Fibroblast of peridontal ligament (primary cell): ENCODE data around the gene STAT4.

Experiments
- DNase-seq: peaks from one replicate; pipeline ENCODE4 v3.0.0-alpha.2; 2010; ENCODE audit errors: extremely low read depth

The STAT4 gene

GRCh38 chr2:191145769-191146471, 4.9 kb downstream of the STAT4 start:
- DNase-seq: no peak

DNA sequence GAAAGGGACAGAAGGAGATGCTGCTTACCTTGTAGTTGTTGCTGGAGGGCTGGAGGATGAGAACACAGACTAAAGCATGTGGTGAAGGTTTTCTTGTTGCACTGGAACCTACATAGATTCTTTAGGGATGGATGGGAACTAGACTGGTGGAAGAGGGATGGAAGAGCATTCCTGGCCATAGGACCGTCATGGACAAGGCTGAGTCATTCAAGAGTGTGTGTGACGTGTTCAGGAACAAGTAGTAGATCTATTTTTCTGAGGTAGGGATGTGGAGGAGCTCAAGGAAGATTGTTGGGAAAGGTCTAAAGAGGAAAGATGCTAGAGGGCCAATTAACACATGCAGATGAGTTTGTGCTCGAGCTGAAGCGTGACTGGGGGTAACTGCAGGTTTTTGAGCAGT, 6.6 kb downstream of the STAT4 start:
- no peak for DNase-seq

DNA sequence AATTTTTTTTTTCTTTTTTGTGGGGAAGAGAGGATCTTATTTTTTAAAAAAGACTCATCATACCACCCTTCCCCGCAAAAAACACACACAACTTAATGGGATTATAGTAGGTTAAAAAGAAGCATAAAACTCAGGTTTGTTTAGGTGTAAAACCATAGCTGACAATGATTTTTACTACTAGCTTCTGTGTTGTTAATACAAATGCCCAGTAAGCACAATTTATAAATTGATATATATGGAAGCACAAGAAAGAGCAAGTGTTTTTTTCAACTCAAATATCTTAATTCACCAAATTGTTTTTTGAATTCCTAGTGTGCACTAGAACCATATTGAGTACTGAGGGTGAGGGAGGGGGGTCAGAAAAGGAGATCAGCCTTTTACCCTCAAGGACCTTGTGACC, 7.0 kb downstream of the STAT4 start:
- DNase-seq: no peak

- no peak for DNase-seq
Measured at GRCh38 chr2:191128911-191129304, 21.9 kb downstream of the STAT4 start.

- no peak for DNase-seq
Measured at GRCh38 chr2:191128172-191128910, 22.5 kb downstream of the STAT4 start.

- no peak for DNase-seq
Measured at GRCh38 chr2:191127235-191127634, 23.6 kb downstream of the STAT4 start.

DNA sequence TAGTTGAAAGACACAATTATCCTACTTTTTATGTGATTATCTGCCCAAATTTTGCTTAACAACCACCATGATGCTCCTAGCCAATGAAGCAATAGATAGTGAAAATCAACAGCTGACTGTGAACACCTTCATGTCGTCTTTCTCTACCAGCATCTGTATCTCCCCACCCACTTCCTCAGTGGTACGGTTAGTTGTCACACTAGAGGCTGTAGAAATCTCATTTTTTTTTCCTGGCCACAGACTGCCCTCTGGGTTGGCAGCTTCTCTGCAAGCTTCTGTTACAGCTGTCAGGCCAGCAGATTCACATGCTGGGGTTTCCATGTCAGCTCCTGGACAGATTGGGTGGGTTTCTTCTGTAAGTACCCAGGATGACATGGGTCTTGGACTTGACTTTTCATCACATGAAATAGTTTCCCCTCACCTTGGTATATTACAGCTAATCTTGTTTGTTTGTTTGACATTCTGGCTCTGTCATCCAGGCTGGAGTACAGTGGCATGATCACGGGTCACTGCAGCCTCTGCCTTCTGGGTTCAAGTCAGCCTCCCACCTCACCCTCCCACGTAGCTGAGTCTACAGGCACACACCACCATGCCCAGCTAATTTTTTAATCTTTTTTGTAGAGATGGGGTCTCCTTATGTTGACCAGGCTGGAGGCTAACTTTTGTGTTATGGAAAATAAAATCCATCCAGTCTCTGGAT, 24.3 kb downstream of the STAT4 start:
- DNase-seq: no peak

DNA sequence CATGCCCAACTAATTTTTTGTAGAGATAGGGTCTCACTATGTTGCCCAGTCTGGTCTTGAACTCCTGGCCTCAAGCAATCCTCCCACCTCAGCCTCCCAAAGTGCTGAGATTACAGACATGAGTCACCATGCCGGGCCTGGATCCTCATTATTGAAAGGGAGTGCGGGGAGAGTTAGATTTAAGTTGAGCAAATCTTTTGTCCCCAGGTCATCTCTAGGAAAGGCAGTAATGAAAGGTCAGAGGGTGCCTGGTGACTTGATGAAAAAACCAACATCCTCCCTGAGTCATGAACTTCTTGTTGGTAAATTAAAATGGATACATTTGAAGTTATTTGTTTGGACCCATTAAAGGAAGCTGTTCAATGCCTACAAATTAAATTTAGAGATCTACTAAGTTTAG, 25.1 kb downstream of the STAT4 start:
- no peak for DNase-seq

GRCh38 chr2:191122638-191123294, 28.0 kb downstream of the STAT4 start:
- no peak for DNase-seq

DNA sequence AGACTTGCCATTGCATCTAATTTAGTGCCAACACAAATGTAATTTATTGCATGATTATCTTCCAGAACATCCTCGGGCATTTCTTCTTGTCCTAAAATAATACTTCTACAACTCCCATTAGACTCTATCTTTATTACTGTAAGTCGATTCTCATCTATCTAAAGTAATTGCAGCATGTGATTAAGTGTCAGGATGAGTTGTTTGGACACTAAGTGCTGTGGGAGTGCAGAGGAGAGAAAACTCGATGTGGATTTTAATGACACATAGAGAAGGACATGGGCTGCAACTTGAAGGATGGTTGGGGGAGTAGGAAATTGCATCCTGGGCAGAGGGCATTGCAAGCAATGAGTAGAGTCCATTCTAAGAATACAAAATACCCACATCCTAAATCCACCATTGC, 33.5 kb downstream of the STAT4 start:
- no peak for DNase-seq

DNA sequence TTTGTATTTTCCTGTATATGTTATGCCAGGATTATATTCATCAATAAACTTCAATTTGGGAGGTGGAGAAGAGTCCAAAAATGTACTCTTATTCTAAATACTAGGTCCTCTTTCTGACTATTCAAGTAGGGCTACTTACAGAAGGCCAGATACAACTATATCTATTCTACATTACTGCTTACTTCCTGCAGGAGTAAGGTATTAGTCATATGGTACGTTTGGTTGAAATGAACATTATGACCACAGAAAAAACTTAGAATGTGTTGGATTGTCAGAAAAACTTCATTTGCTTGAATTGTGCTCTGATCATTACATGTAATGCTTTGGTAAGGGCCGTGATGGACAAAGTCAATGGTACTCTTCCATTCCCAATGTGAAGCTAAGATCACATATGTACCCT, 35.0 kb downstream of the STAT4 start:
- no peak for DNase-seq

DNA sequence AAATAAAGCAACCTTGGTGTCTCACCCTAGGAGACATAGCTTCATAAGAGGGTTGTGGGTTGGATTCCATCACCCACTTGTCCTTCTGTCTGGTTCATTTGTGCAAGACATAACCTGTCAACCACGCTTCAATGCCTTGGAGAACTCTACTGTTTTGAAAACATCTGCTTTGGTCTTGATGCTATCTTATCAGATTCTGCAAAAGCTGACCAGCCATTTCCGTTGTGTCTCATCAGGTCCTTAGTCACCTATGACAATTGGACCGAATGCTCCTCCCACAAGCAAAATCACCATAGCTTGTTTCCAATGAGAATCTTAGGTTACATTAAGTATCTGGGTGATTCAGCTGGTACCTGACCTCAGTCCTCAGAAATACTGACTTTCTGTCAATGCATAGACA, 35.4 kb downstream of the STAT4 start:
- DNase-seq: no peak

- no peak for DNase-seq
Measured at GRCh38 chr2:191114403-191114886, 36.3 kb downstream of the STAT4 start.

GRCh38 chr2:191113761-191114160, 37.0 kb downstream of the STAT4 start:
- no peak for DNase-seq

DNA sequence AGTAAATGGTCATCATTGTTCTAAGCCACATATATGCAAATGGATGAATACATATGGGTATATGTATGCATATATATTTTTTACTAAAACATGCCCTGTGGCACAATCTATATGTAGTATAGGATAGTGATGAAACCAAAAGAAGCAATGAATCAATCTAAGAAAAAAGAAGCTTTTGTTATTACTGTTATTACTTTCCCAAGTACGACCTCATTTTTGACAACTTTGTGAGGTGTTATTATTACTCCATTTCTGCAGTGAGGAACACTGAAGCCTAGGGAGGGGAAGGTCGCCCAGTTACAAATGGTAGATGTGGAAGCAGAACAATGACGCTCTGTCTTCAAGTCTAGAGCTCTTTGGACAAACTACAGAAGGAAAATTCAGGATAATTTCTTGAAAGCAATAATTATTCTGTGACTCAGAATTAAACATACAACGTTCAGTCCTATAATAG, 38.3 kb downstream of the STAT4 start:
- no peak for DNase-seq

- no peak for DNase-seq
Measured at GRCh38 chr2:191109888-191110287, 40.9 kb downstream of the STAT4 start.

- no peak for DNase-seq
Measured at GRCh38 chr2:191108331-191108730, 42.5 kb downstream of the STAT4 start.

DNA sequence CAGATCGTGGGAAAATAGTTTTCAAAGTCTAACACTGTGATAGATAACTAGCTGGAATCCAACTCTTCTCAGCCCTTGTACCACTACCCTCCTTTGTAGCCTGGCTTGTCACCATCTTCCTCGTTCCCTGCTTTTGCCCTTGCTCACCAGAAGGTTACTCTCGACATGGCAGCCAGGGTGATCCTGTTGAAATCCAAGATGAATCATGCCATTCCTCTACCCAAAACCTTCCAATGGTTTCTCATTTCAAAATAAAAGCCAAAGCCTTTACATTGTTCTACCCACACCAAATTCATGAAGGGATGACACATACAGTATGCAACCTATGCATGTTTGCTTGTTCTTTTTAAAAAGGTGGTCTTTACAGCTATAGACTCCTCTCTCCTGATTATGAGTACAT, 45.7 kb downstream of the STAT4 start:
- peak; percentile 48 for DNase-seq

GRCh38 chr2:191103774-191104173, 47.0 kb downstream of the STAT4 start:
- DNase-seq: no peak

GRCh38 chr2:191100216-191100615, 50.6 kb downstream of the STAT4 start:
- no peak for DNase-seq

DNA sequence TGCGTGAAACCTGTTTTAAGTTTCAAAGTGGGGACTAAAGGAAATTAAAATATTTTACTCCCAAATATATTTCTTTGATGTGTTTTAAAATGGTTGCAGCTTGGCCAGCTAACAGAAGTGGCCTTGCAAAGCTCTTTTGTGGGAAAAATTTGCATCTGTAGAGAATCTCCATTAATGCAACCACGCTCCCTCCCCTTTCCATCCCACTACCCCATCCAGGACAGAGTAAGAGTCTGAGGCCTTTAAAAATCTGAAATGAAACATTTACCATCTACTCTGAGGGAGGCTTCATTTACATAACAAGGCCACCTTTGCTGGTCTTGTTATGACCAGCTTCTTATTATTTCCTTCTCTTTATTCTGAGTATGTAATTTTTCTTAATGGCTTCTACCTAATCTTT, 63.5 kb downstream of the STAT4 start:
- DNase-seq: no peak

DNA sequence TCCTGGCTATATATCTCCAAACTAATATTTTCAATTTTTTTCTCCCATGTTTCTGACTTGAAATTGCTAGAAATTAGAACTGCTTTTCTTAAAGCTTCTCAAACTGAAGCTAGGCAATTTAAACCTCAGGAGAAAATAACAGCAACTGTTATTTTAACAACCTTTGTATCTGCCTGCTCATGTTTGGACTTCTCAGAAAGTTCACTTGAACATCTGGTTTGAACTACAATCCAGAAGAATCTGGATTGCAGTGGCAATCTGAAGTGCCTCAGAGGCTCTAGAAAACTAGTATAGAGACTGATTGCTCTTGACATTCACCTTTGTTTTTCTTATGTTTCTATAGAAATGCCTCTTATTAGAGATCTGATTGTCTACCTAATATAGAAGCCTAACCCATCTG, 64.1 kb downstream of the STAT4 start:
- peak; percentile 23 for DNase-seq
